HG02759 (cell line): ENCODE results near the gene NCMAP.

Source experiments
- ATAC-seq: cut with Tn5 transposase; IDR thresholded peaks from one replicate; pipeline ENCODE4 v1.9.1; 2021; ENCODE audit warnings: mild to moderate bottlenecking, moderate library complexity; ENCODE audit not compliant: unreplicated experiment

Gene NCMAP

GRCh38 chr1:24570265-24571125 is 14.6 kb downstream of the NCMAP start:
- ATAC-seq, result no peak

DNA sequence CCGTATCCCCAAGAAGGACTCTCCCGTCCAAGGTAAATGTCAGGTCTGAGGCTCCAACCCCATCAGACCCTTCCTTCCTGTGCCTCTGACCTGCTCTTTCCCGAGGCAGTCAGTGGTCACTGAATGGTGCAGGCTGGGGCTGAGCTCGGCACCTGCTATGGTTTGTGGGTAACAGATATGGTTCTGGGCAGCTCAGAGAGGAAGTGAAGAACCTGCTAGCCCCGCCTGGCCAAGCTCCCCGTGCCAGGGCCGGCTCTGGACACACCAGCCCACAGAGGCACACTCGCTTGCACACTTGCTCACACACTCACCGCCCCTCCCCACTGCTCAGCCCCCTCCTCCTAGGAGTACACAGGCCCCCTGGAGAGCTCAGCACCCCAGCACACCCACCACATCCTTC is 16.4 kb downstream of the NCMAP start:
- no peak for ATAC-seq

- no peak for ATAC-seq
Measured at GRCh38 chr1:24575905-24576587, 20.2 kb downstream of the NCMAP start.

DNA sequence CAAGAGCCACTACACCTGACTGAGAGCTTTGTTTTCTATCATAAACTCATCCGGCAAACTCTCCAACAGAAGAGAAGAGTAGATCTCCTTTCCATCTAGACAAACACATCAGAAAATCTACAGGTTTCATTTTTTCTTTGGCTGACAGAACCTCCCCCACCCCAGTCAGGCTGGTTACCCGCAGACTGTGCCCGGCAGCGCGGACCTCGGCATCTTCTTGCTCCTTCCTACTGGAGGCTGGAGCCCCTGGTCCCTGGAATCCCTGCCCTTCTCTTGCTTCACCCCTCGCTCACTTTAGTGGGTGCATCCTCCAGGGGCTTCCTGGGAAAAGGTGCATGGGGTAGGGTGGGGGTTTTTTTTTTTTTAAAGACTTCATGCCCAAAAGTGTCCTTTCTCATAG is 23.0 kb downstream of the NCMAP start:
- ATAC-seq, result no peak

DNA sequence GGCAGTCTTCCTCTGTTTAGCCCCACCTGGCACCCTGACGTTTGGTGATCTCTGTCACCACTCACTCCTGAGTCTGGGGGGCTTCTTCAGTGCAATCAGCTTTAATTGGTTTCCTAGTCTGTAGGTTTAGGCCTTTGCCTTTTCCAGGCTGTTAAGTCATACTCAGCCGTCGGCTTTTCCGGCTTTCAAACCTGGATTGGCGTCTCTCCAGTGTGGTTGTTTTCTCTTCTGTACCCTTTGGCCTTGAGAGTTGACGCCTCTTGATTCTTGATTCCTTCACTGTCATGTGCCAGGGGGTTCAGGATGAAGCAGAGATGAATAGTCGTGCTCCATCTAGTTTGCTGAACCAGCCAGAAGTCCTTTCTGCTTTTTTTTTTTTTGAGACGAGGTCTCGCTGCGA is 24.9 kb downstream of the NCMAP start:
- no peak for ATAC-seq

GRCh38 chr1:24584171-24584647 is 28.3 kb downstream of the NCMAP start:
- ATAC-seq, result no peak

- ATAC-seq, result no peak
Measured at GRCh38 chr1:24586119-24586518, 30.2 kb downstream of the NCMAP start.

GRCh38 chr1:24586970-24587820 is 31.3 kb downstream of the NCMAP start:
- ATAC-seq, result no peak

GRCh38 chr1:24588573-24588972 is 32.7 kb downstream of the NCMAP start:
- no peak for ATAC-seq

GRCh38 chr1:24589200-24589599 is 33.3 kb downstream of the NCMAP start:
- ATAC-seq, result no peak

DNA sequence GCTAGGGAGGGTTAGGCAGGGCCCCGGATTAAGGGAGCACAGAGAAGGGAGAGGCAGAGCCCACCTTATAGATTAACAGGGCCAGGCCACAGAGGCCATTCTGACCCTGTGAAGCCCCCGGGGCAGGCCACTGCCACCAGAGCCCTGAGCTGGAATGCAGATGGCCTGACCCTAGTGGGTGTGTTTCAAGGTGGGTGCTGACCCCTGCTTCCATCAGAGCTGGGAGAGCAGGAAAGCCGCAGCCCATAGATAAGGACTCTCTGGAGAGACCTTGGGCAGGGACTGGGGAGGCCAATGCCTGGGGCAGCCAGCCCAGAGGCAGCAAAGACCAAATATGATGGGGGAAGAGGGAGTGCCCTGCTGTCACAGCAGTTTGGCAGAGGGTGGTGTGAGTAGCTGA is 35.9 kb downstream of the NCMAP start:
- no peak for ATAC-seq

GRCh38 chr1:24594328-24594598 is 38.4 kb downstream of the NCMAP start:
- no peak for ATAC-seq

GRCh38 chr1:24596401-24596880 is 40.6 kb downstream of the NCMAP start:
- no peak for ATAC-seq

DNA sequence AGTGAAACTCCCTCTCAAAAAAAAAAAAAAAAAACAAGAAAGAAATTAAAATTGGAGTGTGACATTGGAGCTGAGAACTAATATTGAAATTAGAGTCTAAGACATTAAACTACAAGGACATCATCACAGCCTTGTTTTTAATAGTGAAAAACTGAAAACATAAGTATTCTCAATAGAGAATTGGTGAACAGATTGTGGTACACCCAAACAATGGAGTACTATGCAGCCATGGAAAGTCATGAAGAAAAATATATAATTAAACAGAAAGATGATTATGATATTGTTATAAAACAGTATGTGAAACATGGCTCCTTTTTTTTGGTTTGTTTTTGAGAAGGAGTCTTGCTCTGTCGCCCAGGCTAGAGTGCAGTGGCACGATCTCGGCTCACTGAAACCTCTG is 43.4 kb downstream of the NCMAP start:
- no peak for ATAC-seq

GRCh38 chr1:24600551-24600950 is 44.7 kb downstream of the NCMAP start:
- ATAC-seq, result no peak

DNA sequence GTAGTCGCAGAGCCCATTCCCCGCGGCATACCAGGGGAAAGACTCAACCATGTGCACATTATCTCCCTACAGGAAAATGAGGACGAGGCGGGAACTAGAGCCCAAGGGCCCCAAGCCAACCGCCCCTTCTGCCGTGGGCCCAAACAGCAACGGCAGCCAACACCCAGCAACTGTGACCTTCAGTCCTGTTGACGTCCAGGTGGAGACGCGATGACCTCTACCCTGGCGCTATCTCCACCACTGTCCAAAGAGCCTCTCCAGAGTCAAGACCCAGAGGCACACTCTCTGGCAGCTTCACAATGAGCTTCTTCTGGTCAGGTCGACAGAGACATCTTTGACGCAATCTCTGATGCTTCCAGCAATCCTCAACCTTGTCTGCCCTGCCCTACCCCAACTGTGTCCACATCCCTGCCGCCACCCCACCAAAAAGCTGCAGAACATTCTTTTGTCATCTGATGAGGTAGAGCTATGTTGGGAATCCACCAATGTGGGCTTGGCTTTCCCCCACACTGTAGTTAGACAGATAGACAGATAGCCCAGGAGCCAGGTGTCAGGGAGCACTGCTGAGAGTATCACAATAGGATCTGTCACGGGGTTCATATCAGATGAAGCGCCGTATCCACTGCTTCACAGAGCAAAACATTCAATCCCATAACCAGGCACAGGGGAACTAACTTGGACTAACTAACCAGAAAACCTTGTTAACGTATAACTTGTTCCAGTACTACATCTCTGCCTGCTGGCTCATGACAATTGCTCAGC is 49.8 kb downstream of the NCMAP start:
- ATAC-seq, result no peak

DNA sequence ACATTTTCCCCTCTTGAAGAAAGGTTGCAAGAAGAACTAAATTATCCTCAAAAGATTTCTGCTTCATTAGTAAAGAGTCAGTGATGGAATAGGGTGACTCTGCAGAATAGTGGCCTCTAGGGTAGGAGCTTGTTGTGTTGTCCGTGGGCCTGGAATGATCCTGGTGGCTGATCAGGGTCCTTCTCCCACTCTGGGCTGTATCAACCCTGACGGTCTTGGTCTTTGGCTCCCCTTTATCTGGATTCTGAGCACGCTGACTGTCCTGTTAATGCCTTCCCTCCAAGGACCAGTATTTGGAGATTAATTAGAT is 50.4 kb downstream of the NCMAP start:
- no peak for ATAC-seq

- ATAC-seq, result no peak
Measured at GRCh38 chr1:24606621-24607020, 50.7 kb downstream of the NCMAP start.

- ATAC-seq, result no peak
Measured at GRCh38 chr1:24609949-24610517, 54.1 kb downstream of the NCMAP start.

DNA sequence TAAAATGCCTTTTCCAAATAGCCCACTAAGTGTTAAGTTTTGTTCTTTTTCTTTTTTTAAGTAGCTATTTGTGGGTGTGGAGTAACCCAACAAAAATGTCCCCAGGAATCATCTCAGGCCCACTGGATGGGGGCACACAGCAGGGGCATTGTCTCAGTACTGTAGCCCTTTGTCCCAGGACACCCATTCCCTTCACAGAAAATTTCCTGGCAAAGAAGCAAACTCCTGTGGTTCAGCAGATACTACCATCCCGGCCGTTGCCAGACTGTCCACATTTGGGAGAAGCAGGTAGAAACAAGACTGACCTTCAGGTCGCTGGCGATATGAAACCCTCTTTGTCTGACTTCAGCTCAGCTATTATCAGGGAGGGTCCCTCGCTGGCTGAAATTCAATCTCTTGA is 63.5 kb downstream of the NCMAP start:
- ATAC-seq, result no peak

DNA sequence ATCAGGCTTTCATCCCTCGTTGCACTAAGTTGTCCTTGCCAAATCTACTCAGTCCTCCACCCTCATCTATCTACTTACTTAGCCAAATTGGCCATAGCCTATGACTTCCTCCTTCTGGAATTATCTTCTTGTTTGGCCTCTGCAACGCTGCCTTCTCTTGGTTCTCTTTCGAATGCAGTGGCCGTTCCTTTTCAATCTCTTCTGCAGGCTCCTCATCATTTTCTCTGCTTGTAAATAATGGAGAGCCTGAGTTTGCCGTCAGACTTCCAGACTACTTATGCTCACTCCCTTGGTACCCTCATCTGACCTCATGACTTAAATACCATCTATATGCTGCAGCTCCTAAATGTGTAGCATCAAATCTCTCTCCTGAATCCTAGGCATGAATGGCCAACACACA is 64.8 kb downstream of the NCMAP start:
- no peak for ATAC-seq
